Measurements from ENCODE around the gene ZAR1L.

Gene ZAR1L

GRCh38 chr13:32254916-32255723 is 60.0 kb downstream of the ZAR1L start:
- no peak for ATAC-seq

GRCh38 chr13:32254416-32254815 is 60.7 kb downstream of the ZAR1L start:
- no peak for ATAC-seq

GRCh38 chr13:32253911-32254399 is 61.2 kb downstream of the ZAR1L start:
- no peak for ATAC-seq

Measured in activated CD4-positive, CD25-positive, alpha-beta regulatory T cell treated with anti-CD3 and anti-CD28 coated beads, Interleukin-2, amount 50 U/mL, for 24 hours (primary cell).